ENCODE results near the gene HMGA1. TPM values are rescaled to one million over a fixed set of nuclear protein-coding genes. Genes with fewer than 3 reads are reported as not detected.

The HMGA1 gene
- total RNA-seq, 2 donors from 2014 or later = 22.6 to 27.7 TPM

DNA sequence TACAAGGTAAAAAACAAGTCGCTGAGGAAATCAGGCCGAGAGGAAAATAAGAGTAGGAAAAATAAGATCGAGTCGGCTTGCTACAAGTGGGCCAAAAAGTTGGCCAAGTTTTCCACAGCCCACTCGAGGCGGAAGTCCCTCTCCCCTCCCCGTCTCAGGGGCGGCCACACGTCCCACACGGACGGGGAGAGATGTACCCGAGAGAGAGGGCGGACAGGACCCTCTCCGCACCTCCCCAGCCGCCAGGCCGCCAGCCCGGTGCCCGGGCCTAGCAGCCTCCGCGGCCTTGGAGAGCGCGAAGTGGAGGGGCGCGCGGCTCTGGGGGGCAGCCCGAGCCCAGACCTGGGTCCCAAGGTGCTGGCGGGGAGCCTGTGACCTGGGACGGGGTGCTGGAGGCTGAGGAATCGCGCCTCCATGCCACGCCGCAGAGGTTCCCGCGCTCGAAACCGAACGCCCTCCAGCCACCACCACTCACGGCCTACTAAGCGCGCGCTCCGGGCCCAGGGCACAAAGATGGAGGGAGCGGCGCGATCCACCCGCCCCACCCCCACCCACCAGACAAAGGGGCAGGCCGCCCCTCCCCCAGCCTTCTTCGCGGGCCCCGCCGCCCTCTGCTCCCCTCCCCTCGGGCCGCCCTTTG is 1.9 kb upstream of the HMGA1 start:
- Histone ChIP-seq H3K27ac (peak overlapping the region; percentile 45 to 94 (median 77)), H3K9me3 (no peaks in the 10 kb centered on the region), H3K4me1 (peaks cover 26% of the 10 kb centered on the region), H3K4me3 (no peak overlapping the region), H3K27me3 (no peaks in the 10 kb centered on the region), H3K36me3 (replicated peaks in 1 of 2; ENCODE audit: insufficient read depth in 1 of 2, low read depth in 2 of 2) (no peaks in the 10 kb centered on the region)
- DNase-seq (no peak), ATAC-seq (no peak)
- intact Hi-C loops (cut with DNase I) = no loop called here
- WGBS, 2 donors = 74 to 79% methylated on average over 18 to 46 of the region's 53 CpGs
- no peak for TF ChIP-seq POLR2A (IDR thresholded peaks at IDR 0.05)
- TF ChIP-seq, protein P1, sequence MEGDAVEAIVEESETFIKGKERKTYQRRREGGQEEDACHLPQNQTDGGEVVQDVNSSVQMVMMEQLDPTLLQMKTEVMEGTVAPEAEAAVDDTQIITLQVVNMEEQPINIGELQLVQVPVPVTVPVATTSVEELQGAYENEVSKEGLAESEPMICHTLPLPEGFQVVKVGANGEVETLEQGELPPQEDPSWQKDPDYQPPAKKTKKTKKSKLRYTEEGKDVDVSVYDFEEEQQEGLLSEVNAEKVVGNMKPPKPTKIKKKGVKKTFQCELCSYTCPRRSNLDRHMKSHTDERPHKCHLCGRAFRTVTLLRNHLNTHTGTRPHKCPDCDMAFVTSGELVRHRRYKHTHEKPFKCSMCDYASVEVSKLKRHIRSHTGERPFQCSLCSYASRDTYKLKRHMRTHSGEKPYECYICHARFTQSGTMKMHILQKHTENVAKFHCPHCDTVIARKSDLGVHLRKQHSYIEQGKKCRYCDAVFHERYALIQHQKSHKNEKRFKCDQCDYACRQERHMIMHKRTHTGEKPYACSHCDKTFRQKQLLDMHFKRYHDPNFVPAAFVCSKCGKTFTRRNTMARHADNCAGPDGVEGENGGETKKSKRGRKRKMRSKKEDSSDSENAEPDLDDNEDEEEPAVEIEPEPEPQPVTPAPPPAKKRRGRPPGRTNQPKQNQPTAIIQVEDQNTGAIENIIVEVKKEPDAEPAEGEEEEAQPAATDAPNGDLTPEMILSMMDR (IDR thresholded peaks at IDR 0.05) = no peak

DNA sequence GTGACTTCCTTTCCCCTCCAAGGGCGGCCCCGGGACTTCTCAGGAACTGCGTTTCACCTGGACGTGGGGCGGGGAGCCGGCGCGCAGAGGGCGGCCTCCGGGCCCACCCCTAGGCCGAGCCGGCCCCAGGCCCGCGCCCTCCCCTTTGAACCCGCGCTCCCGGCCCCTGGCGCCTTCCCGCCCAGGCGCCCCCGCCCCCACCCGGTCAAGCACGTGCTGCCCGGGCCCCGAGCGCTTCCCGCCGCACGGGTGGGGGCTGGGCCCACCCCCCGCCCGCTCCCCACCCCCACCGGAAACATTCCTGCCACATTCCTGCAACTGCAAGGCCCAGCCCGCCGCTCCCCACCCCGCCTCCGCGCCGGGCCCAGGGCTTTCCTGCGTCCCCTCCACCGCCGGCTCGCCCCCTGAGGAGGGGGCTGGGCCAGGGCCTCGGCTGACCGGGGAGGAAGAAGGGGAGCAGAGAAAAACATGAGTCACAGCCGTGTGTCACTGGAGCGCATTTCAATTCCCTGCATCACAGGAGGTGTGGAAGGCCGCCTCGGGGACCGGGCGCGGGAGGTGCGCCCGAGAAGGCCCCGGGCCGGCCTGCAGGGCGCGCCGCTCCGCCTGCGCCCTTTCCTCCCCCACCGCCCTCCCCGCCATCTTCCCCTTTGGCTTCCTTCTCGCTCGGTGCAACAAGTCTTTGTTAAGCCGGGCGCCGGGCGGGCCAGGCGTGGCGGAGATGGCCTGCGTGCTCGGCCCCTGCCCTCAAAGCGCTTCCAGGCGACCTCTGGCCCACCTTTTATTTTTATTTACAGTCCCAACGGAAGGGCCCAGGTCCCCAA is 1.2 kb upstream of the HMGA1 start:
- TF ChIP-seq, protein P1 (IDR thresholded peaks at IDR 0.05) = no peak
- TF ChIP-seq POLR2A (IDR thresholded peaks at IDR 0.05) = peak in 1 of 3 donors; percentile 12
- intact Hi-C loops (cut with DNase I) = no loop called here
- H3K36me3 ChIP-seq (replicated peaks in 1 of 2; ENCODE audit: insufficient read depth in 1 of 2, low read depth in 2 of 2) = no peaks in the 10 kb centered on the region
- H3K27ac ChIP-seq = peak overlapping the region; percentile 45 to 94 (median 77)
- H3K4me3 ChIP-seq = no peak overlapping the region
- no peaks in the 10 kb centered on the region for H3K9me3 ChIP-seq
- ATAC-seq = peak; percentile 23
- peak in 3 of 4 donors; percentile 32 to 57 (median 34) for DNase-seq
- no peaks in the 10 kb centered on the region for H3K27me3 ChIP-seq
- peaks cover 26% of the 10 kb centered on the region for H3K4me1 ChIP-seq
- WGBS, 2 donors = 36 to 65% methylated on average over 15 to 53 of the region's 75 CpGs

DNA sequence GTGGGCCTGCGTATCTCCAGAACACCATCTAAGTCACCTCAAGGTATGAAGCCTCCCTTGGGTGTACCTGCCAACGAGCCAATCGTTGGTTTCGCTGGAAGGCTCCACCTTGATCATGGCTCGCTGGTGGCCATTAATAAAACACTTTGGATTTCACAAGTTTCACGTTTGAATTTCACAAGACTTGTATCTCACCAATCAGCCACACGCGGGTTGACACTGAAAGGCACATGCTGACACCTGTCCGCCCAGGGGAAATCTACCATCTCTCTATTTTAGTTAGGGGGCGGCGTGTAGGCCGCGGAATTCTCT is 586 bp upstream of the HMGA1 start:
- no peaks in the 10 kb centered on the region for H3K27me3 ChIP-seq
- 38 to 61% methylated on average over 13 of the region's 13 CpGs for WGBS, 2 donors
- intact Hi-C loops (cut with DNase I) = no loop called here
- ATAC-seq (peak; percentile 3), DNase-seq (peak in 1 of 4 donors; percentile 38)
- H3K27ac ChIP-seq = peak overlapping the region; percentile 46 to 94 (median 77)
- H3K4me3 ChIP-seq = no peak overlapping the region
- TF ChIP-seq, protein P1 (IDR thresholded peaks at IDR 0.05) = no peak
- TF ChIP-seq POLR2A (IDR thresholded peaks at IDR 0.05) = no peak
- H3K4me1 ChIP-seq = peaks cover 26% of the 10 kb centered on the region
- H3K9me3 ChIP-seq = no peaks in the 10 kb centered on the region
- H3K36me3 ChIP-seq (replicated peaks in 1 of 2; ENCODE audit: insufficient read depth in 1 of 2, low read depth in 2 of 2) = no peaks in the 10 kb centered on the region

DNA sequence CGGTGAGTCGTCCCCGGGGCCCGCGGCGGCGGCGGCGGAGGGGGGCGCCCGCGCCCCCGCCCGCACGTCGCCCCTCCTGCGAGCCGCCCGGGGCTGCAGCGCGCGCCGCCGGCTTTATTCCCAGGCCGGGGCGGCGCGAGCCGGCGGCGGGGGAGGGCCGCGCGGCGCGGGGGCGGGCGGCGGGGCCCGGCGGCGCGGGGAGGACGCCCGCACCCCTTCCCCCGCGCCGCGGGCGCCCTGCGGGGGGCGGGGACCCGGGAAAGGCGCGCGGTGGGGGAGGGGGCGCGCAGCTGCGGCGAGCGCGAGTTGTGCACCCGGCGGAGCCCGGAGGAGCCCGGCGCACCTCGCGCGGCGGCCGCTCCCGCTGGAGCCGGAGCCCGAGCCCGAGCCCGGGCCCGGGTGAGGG is 646 bp downstream of the HMGA1 start:
- intact Hi-C loops (cut with DNase I) = no loop called here
- H3K4me1 ChIP-seq = peaks cover 26% of the 10 kb centered on the region
- peak overlapping the region; percentile 9 to 94 (median 80) for H3K27ac ChIP-seq
- TF ChIP-seq POLR2A (IDR thresholded peaks at IDR 0.05) = no peak
- TF ChIP-seq, protein P1 (IDR thresholded peaks at IDR 0.05) = no peak
- 0% methylated on average over 5 of the region's 78 CpGs; no CpG with 5 or more reads in 1 of the 2 donors for WGBS, 2 donors
- ATAC-seq (peak; percentile 45), DNase-seq (peak in 2 of 4 donors; percentile 35 to 57)
- peak overlapping the region in 1 of 2 donors; percentile 55 for H3K4me3 ChIP-seq
- H3K36me3 ChIP-seq (replicated peaks in 1 of 2; ENCODE audit: insufficient read depth in 1 of 2, low read depth in 2 of 2) = no peaks in the 10 kb centered on the region
- no peaks in the 10 kb centered on the region for H3K27me3 ChIP-seq
- H3K9me3 ChIP-seq = no peaks in the 10 kb centered on the region

Measured in body of pancreas (tissue), 4 donors.